ENCODE data around the gene SLC16A7.

DNA sequence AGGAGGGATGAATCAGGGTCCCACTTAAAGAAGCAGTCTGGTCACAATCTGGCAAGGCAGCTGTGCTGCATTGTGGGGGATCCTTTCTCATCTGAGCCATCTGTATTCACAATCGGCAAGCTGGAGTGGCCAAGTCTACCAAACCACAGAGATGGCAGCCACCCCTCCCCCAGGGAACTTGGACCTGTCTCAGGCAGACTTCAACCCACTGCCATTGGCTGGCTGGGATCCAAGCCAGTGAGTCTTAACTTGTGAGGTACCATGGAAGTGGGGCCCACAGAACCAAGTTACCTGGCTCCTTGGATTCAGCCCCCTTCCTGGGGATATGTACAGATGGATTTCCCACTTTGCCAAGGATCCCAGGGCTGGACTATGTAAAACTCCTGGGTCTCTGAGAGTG is 196.8 kb downstream of the SLC16A7 start:
- TF ChIP-seq, protein P1, sequence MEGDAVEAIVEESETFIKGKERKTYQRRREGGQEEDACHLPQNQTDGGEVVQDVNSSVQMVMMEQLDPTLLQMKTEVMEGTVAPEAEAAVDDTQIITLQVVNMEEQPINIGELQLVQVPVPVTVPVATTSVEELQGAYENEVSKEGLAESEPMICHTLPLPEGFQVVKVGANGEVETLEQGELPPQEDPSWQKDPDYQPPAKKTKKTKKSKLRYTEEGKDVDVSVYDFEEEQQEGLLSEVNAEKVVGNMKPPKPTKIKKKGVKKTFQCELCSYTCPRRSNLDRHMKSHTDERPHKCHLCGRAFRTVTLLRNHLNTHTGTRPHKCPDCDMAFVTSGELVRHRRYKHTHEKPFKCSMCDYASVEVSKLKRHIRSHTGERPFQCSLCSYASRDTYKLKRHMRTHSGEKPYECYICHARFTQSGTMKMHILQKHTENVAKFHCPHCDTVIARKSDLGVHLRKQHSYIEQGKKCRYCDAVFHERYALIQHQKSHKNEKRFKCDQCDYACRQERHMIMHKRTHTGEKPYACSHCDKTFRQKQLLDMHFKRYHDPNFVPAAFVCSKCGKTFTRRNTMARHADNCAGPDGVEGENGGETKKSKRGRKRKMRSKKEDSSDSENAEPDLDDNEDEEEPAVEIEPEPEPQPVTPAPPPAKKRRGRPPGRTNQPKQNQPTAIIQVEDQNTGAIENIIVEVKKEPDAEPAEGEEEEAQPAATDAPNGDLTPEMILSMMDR (IDR thresholded peaks at IDR 0.05; ENCODE audit: low read length): no peak
- TF ChIP-seq EZH2 (IDR thresholded peaks at IDR 0.05; ENCODE audit: borderline replicate concordance, low read length): no peak
